RPMI7951 (cell line): ENCODE measurements around the gene EZH2. TPM values are rescaled to one million over a fixed set of nuclear protein-coding genes. Genes with fewer than 3 reads are reported as not detected.

Experiments
- DNase-seq: peaks from one replicate; pipeline ENCODE4 v3.0.0-alpha.2; 2012; ENCODE audit warnings: low read depth
- total RNA-seq: library from RNA; depleted of rRNA; stranded (reverse); fragments of >200 nt; shearing (Covaris generic); gene quantifications from 2 replicates; pipeline ENCODE4 v1.2.3, GENCODE V29; 2014; rRNA removed

Gene EZH2
- total RNA-seq, 1 experiment from 2014 or later: 28.5 TPM

DNA sequence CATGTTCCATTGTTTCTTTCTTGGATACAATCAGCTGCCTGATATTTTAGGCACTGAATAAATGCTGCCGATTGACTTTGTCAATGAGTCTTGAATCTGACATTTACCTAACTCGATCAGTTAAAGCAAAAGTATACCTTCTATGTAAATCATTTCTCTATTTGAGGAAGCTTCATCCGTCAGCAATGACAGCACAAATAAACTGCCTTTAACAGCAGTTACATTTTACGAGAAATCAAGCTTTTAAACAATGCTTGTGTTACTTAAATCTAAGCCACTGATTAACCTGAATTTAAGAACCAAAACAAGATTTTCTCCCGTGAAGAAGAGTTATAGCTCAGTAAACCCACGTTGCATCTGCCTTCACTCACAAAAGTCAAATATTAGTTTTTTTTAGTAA, 114.1 kb downstream of the EZH2 start:
- DNase-seq: no peak

DNA sequence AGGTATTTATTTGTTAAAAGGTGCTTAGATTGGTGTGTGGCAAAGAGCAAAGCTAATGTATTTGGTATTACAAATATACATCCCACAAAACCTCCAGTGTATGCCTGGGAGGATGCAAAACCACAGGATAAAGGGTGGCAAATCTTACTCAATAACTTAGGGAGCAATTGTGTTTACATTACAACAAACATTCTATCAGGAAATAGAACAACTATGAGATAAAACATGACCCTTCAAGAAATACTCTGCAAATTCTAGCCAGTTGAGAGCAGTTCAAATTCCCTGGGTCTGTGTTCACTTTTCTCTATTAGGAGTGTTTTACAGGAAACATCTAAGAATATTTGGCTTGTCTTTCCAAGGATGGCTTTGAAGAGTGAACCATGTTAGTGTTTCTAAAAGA, 120.5 kb downstream of the EZH2 start:
- no peak for DNase-seq

DNA sequence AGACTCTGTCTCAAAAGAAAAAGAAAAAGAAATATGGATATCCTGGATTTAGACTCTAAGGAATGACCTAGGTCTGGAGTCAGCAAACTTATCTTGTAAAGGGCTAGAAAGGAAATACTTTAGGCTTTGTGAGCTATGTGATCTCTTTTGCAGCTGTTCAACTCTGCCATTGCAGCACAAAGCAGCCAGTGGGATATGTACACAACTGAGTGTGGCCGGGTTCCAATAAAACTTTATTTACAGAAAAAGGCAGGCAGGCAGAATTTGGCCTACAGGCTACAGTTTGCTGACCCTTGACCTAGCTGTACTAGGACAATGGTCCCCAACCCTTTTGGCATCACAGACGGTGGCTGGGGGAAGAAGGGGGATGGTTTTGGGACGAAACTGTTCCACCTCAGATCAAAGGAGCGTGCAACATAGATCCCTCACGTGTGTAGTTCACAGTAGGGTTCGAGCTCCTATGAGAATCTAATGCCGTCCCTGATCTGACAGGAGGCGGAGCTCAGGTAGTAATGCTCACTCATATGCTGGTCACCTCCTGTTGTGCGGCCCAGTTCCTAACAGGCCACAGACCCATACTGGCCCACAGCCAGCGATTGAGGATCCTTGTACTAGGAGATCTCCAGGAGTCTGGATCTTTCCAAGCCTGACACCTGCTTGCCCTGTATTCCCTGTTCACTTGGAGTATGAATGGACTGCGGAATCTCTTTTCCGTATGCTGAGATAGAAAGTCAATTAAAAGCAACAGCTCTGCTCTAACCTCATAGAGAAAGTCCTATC, 122.4 kb downstream of the EZH2 start:
- DNase-seq: no peak

Other genes with a start within 250 kb of the EZH2 start
- gene CUL1, start 185.4 kb downstream of the EZH2 start, total RNA-seq: 56.3 and 65.1 TPM in 2 replicates
- 237 and 286 TPM in 2 replicates for gene PDIA4, start 144.2 kb upstream of the EZH2 start, total RNA-seq
- 2.2 and 2.8 TPM in 2 replicates for gene ZNF786, start 206.4 kb upstream of the EZH2 start, total RNA-seq
- 0.48 and 1.3 TPM in 2 replicates for gene ZNF425, start 242.0 kb upstream of the EZH2 start, total RNA-seq